NCI-H1436 treated with DMSO at 0.1 percent for 48 hours (cell line): Measurements from ENCODE around the gene HOXA7.

Experiments
- DNase-seq: peaks from one replicate; lab custom pipeline; 2025; lab: John Stamatoyannopoulos, UW

The HOXA7 gene

GRCh38 chr7:27170426-27171324 lies 14.2 kb upstream of the HOXA7 start:
- DNase-seq: no peak

- no peak for DNase-seq
Observed at GRCh38 chr7:27169658-27170425, 13.4 kb upstream of the HOXA7 start.

GRCh38 chr7:27168265-27168947 lies 11.9 kb upstream of the HOXA7 start:
- no peak for DNase-seq

- no peak for DNase-seq
Observed at GRCh38 chr7:27167916-27168264, 11.4 kb upstream of the HOXA7 start.

GRCh38 chr7:27166531-27167505 lies 10.3 kb upstream of the HOXA7 start:
- no peak for DNase-seq

- no peak for DNase-seq
Observed at GRCh38 chr7:27165996-27166530, 9.6 kb upstream of the HOXA7 start.

- no peak for DNase-seq
Observed at GRCh38 chr7:27165089-27165995, 8.9 kb upstream of the HOXA7 start, which contains the start of gene HOXA9. Gene HOXA9 (minus strand): TSS chr7:27165537. CDS start chr7:27165457, 80 bp downstream.

DNA sequence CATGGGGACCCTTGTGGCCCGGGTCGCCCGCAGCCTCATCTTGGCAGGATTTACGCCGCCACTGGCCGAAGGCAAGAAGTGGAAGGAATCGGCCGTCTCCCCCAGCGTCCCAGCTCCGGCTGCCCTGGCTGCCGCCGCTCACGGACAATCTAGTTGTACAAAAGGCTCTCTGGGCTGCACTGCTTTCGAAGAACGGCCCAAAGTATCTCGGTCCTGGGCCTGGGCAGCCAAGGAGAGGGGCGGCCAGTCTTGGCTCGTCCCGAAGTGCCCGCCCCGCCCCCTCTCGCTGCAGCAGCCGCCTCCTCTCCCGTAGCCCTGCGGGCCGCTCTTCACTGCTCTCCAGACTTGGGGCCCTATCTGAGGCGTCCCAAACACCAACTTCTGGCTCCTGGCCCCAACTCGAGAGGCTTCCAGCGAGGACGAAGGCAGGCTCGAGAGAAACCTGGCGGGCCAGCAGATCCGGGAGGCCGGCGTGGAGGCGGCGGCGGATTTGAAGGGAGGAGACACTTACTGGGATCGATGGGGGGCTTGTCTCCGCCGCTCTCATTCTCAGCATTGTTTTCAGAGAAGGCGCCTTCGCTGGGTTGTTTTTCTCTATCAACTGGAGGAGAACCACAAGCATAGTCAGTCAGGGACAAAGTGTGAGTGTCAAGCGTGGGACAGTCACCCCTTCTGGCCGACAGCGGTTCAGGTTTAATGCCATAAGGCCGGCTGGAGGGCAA lies 8.1 kb upstream of the HOXA7 start:
- no peak for DNase-seq

DNA sequence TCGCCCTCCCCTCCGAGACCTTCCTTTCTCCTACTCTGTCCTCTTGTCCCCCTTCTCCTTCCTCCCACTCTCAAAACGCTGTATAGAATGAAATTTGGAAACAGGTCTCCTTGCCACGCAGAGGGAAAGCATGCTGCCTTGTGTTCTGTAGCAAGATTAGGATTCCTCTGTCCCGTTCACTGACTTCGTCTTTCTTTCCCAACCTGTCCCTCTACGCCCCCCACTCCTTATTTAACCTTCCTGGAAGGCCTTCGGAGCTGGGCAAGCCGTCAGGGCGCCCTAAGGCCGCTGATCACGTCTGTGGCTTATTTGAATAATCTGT lies 7.5 kb upstream of the HOXA7 start:
- no peak for DNase-seq

DNA sequence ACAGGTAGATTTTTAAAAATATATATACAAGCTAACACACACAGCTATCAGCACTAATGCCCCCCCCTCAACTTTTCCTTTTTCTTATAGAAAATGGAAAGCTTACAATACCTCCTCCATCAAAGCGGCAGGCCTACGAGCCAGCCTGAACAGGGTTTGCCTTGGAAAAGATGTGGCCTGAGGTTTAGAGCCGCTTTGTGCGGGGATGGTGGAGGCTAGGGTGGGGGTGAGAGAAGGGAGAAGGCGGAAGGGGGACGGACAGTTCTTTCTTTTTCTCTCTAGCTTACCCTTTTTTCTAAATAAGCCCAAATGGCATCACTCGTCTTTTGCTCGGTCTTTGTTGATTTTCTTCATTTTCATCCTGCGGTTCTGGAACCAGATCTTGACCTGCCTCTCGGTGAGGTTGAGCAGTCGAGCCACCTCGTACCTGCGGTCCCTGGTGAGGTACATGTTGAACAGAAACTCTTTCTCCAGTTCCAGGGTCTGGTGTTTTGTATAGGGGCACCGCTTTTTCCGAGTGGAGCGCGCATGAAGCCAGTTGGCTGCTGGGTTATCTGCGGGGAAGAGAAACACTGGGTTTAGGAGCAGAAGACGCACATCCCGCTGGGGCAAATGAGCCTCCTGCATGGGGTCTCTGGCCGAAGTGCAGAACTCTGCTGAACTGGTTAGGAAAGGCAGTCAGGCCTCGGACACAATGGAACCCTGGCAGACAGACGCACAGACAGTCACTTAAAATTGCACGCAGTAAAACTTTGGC lies 7.0 kb upstream of the HOXA7 start:
- DNase-seq: no peak

- no peak for DNase-seq
Observed at GRCh38 chr7:27162561-27163287, 6.2 kb upstream of the HOXA7 start.

GRCh38 chr7:27161721-27162560 lies 5.5 kb upstream of the HOXA7 start:
- DNase-seq: no peak

- DNase-seq: no peak
Observed at GRCh38 chr7:27161214-27161720, 4.8 kb upstream of the HOXA7 start.

DNA sequence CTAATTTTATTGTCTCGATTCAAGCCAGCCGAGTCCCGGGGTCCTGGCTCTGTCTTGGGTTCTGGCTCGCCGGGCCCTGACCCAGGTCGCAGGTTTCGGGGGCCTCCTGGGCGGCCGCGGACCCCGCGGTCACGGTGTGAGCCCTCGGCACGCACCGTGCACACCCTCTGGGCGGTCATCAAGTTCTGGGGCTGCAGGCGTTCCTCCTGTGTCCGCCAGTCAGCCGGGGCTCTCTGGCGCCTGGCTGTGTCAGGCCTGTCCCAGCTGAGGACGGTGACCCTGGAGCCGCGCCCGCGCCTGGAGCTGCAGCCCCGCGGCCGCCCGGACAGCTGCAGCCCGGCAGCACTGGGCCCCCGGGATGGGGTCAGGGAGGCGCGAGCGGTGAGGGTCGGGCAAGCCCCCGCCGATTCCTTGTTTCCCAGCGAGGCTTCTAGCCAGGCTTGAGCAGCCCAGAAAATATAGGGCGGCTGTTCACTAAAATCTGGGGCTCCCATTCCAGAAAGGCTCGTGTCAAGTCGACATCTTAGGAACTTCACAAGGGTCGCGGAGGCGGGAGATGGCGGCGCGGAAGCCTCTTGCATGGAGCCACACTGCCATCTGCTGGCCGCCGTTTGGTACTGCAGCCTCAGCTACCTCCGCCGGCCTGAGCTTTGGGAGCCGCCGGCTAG lies 4.2 kb upstream of the HOXA7 start:
- DNase-seq: no peak

DNA sequence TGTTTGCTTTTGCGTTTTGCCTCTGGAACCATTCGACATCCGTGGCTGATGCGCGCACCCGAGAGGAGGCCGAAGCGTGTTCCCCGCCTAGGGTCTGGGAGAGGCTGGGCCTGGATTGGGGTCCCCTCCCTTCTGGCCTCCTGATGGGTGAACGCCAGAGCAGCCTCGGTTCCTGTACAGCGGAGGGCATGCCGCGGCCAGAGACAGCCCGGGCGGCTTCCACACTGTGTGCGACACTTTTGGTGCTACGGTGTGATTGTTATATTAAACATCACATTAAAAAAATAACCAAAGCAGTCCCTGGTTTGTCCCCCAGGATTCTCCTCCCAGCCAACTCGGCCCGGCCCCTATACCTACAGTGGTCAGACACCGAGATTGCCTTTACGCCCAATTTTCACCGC lies 3.7 kb upstream of the HOXA7 start:
- no peak for DNase-seq
